OCI-LY1 (cell line): ENCODE data around the gene PPIP5K1.

Experiments
- EZH2 ChIP-seq: fragments of 200-600 bp; sonication (generic), shearing (Covaris generic); IDR thresholded peaks from 2 replicates; pipeline ENCODE4 v1.8.0; 2017; ENCODE audit warnings: borderline replicate concordance, mixed run types, mild to moderate bottlenecking, antibody characterized with exemption, low read length, moderate library complexity, mixed read lengths
- TF ChIP-seq, protein P1 (sequence below): fragments of 200-600 bp; sonication (generic), shearing (Covaris generic); IDR thresholded peaks from 2 replicates; pipeline ENCODE4 v1.5.1; 2017; ENCODE audit warnings: mild to moderate bottlenecking, antibody characterized with exemption, low read length, moderate library complexity, mixed read lengths

DNA sequence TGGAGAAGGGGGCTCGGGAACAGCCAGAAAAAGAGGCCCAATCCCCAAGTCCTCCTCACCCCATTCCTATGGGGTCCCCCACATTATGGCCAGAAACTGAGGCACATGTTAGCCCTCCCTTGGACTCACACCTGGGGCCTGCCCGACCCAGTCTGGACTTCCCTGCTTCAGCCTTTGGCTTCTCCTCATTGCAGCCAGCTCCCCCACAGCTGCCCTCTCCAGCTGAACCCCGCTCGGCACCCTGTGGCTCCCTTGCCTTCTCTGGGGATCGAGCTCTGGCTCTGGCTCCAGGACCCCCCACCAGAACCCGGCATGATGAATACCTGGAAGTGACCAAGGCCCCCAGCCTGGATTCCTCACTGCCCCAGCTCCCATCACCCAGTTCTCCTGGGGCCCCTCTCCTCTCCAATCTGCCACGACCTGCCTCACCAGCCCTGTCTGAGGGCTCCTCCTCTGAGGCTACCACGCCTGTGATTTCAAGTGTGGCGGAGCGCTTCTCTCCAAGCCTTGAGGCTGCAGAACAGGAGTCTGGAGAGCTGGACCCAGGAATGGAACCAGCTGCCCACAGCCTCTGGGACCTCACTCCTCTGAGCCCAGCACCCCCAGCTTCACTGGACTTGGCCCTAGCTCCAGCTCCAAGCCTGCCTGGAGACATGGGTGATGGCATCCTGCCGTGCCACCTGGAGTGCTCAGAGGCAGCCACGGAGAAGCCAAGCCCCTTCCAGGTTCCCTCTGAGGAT lies 62.0 kb downstream of the PPIP5K1 start:
- TF ChIP-seq, protein P1, sequence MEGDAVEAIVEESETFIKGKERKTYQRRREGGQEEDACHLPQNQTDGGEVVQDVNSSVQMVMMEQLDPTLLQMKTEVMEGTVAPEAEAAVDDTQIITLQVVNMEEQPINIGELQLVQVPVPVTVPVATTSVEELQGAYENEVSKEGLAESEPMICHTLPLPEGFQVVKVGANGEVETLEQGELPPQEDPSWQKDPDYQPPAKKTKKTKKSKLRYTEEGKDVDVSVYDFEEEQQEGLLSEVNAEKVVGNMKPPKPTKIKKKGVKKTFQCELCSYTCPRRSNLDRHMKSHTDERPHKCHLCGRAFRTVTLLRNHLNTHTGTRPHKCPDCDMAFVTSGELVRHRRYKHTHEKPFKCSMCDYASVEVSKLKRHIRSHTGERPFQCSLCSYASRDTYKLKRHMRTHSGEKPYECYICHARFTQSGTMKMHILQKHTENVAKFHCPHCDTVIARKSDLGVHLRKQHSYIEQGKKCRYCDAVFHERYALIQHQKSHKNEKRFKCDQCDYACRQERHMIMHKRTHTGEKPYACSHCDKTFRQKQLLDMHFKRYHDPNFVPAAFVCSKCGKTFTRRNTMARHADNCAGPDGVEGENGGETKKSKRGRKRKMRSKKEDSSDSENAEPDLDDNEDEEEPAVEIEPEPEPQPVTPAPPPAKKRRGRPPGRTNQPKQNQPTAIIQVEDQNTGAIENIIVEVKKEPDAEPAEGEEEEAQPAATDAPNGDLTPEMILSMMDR = no peak
- TF ChIP-seq EZH2 = no peak
